ENCODE results near the gene TP53AIP1.

The TP53AIP1 gene

DNA sequence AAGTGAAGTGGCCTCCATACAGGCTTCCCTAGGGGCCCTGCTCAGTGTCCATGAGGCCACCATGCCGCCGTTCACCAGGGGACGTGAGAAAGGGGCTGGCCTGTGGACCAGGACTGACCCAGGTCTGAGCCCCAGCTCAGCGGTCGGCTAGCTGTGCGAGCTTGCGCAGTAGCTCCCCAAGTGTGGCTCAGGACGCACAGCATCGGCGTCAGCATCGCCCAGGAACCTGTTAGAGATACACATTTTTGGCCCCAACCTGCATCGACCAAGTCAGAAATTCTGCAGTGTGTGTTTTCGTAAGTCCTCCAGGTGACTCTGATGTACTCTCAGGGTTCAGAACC is 429 bp downstream of the TP53AIP1 start:
- no peak for DNase-seq

DNA sequence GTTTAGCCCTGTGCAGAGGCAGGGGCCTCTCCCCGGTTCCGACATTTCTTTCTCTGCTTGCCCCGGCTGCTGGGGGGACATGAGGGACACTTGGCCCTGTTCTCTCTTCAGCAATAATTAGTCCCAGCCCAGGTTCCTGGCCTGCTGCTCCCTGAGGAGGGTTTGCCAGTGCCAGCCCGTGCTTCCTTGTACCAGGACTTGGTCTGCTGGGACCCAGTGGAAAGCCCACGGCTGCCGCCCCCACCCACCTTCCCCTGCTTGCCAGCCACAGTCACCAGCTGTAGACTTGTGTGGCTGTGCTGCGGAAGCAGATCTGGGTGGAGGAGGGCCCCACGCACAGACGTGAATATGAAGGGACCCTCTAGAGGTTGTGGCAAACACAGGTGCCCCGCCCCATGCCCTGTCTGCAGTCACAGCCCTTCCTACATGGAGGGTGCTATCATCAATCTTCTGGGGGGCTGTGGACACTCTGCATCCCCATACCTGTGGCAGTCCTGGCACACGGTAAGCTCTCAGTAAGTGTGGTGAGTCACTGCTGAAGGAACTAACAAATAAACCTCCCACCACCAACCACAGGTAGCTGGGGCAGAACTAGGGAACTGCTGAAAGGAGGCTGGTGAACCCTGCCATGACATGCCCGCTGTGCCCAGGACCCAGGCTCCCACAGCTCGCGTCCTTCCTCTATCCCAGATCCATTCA is 949 bp downstream of the TP53AIP1 start:
- DNase-seq, result no peak

DNA sequence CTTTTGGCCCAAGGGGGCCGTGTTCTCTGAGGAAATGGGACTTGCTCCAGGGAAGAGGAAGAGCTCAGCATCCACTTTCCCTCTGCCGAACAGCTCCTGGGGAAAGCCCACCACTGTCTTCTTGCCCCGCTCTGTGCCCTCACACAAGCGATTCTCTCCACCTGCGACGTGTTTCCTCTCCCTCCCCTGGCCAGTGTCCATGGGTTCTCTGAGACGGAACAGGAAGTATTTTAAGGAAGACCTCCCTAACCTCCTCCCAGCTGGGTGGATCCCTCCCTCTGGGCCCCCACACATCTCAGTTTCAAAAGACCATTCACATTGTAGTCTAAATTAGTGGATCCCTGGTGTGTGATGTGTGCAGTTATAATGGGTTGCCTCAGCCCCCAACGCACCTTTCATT is 1.6 kb downstream of the TP53AIP1 start:
- no peak for DNase-seq

DNA sequence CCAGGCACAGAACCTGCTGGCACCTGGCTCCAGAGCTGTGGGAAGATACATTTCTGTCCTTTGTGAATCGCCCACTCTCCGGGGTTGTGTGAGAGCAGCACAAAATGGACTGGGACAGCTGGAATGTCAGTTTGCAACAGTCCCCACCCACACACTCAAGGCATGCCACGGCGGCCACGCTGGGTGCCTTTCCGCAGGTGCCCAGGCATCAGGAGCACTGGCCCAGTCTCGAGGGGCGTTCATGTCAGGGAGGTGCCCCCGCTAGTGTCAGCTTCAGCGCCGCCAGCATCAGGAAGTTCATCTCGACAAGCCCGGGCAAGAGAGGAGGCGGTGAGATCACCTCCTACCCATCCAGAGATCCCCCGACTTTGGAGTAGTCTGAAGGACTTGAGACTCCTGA is 2.1 kb downstream of the TP53AIP1 start:
- DNase-seq, result no peak

DNA sequence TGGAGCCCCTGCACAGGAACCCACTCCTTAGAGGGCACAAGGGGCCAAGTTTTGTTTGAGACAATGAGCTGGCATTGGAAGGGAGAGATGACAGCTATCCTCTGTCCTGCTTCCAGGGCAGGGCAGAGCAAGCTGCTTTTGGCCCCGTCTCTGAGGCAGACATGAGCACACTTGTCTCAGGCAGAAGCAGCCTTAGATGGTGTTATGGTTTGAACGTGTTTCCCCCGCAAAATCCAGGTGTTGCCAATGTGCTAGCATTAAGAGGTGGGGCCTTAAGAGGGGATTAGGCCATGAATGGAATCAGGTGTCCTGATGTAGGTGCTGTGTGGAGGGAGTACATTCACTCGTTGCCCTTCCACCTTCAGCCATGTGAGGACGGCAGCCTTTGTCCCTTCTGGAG is 2.5 kb downstream of the TP53AIP1 start:
- no peak for DNase-seq

DNA sequence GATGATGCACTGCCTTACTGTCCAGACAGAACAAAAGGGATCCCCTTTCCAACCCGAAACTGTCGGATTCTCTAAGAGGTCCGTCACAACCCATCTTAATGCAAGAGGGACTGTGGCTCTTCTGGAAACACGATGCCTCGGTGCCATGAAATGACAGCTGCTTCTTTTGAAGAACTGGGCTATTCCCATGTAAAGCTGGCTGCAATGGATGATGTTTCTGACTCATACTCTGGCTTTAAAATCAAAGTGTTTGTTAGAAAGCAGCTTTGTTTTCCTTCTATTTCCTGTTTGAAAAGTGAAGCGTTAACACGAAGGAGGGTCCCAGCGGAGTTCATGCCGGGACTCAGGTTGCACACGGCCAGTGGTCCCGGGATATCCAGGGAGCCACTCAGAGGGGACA is 3.1 kb downstream of the TP53AIP1 start:
- DNase-seq, result no peak

DNA sequence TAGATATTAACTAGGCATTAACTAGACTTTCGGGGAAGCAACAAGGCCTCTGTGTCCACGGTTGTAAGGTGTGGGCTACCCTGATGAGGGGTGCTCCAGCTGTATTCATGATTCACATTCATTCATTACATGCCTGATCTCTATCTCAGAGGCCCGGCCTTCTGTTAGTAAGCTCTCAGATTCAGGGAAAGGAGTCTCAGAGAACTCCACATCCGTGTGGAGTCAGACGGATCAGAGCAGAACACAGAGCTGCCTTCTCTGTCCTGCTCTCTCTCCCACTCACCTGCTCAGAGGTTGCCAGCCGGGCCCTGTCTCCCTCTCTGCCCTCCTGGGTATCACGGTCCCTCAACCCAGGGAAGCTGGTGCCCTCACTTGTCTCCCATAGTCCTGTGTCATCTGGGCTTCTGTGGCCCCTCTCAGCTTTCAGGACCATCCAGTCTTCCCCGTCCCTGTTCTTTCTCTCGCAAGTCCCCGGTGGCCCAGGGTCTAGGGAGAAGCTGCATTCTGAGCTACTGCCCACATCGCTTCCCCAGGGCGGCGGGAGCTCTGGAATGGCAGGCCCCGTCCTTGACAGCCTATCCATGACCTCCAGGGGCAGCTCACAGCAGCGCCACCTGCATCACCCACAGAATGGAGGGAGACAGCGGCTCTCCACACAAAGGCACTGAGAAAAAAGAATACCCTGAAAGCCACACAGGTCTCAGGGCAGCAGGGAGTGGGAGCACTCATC is 4.3 kb downstream of the TP53AIP1 start:
- no peak for DNase-seq

DNA sequence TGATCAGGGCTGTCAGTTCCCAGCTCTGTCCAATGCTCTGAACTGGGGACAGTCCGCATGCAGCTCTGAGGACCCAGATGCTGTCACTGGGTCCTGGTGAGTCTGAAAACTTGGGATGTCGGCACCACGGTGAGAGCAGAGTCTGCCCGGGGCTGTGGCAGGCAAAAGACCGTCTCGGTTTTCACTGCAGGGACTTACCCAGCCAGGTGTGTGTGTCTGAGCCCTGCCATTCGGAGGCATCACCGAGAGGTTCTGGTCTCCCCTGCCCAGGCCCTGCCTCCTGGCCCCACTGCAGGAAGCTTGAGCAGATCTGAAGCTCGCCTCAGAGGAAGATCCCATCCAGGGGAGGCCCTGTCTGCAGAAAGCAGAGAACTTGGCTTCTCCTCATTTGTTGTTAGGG is 5.2 kb downstream of the TP53AIP1 start:
- no peak for DNase-seq

DNA sequence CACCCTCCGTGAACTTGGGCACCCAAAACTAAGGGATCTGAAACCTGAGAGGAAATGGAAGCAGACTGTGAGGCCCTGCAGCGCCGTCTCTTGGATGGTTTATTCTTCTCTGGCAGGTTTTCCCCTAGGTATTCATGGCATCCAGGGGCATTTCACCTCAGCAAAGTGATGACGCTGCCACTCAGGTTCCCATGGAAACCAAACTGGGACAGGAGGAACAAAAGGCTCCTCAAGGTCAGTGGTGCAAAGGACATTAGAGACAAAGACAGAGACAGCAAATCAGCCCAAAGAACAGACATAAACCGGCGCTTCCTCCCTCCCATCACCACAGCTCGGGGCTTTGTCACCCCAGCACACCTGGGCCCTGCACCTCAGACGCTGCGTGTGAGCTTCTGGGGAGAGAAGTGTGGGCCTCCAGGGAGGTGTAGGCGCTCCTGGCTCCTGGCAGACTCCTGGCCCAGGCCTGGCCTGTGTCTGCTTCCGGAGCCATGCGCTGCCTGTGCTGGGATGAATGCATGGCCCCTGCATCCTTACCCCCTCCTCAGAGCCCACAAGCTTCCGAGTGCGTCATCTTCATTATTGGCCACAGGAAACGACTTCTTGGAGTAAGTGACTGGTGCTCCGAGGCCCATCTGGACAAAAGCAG is 5.9 kb downstream of the TP53AIP1 start:
- no peak for DNase-seq

DNA sequence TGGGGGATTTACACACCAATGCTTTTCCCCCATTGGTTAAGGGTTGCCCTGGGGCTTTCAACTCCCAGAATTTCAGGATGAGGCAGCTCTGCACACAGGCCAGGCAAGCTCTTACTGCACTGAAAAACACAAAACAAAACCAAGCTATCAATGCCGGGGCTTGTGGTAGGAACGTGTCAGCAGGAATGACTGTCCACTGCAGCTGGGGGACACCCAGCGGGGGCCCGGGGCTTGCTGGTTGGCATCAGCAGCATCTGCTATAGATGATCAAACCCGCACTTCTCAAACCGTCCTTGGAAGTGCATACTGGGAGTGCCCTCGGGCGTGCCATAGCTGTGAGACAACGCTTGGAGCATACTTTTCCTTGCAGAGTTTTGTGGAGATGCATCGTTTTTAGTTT is 7.7 kb downstream of the TP53AIP1 start:
- no peak for DNase-seq

DNA sequence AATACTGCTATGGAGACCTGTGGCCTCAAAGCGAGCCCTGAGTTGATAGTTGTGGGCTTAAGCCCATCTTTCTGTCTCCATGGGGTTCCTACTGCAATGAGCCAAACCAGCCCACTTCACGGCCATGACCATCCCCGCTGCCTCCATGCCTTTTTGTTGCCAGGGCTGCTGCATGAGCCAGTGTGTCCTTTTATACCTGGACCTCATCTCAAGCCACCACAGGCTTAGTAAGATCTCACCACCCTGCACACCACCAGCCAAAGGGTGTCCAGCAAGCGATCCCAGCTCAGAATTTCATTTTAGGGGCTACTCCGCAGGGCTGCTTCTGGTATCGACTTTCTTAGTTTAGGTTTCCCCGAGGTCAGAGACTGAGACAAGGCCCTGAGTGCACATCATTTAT is 8.3 kb downstream of the TP53AIP1 start:
- DNase-seq, result no peak

DNA sequence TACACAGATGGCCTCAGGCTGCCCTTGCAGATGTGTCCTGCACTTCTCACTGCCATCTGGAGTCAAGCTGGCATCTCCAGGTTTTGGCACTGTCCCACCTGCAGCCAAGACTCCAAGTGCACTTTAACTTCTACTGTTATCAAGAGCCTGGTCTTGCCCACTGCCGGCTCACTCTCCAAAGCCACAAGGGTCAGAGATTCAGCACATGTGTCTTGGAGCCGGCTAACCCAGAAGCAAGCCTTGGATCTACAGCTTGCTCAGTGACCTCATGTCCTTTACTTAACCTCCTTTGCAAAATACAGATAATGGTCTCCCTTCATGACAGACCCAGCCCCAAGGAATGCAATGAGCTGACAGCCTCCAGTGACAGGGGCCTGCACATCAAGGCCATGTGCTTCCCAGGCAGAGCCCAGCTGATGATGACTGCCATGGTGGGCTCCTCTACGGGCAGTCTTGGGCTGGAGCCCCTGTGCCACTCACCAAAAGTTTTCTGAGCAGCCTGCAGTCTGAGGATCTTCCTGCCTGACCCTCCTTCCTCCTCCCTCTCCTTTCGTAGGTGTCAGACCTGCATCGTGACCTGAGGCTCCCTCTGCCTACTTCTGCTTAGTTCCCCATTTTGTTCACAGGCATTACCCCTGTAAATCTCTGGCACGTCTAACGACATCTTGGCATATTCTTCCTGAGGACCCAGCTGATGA is 9.0 kb downstream of the TP53AIP1 start:
- DNase-seq, result no peak

DNA sequence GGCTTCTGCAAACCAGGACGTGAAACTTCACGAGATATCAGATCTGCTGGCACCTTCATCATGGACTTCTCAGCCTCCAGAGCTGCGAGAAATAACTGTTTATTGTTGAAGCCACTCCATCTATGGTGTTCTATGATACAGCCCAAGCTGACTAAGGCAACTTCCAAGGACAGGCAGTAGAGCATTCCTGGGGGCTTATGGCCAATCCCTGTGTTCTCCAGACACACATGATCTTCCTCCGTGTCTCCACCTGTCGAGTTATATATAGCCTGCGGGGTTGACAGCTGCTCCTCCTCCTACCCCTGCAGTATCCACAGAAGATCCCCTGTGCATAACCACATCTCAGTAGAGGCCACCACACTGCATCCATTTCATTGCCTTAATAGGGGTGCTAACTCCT is 11.0 kb downstream of the TP53AIP1 start:
- DNase-seq, result no peak

DNA sequence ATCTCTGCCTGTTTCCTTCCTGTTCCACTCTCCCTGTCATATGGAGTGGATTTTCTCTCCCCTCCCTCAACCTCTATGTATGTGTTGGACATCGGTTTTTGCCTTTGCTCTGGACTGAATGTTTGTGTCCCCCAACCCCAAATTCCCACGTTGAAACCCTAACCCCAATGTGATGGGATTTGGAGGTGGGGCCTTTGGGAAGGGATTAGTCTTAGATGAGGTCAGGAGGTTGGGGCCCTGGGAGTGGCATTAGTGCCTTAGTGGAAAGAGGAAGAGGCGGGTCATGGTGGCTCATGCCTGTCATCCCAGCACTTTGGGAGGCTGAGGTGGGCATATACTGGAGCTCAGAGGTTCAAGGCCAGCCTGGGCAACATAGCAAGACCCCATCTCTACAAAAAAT is 11.6 kb downstream of the TP53AIP1 start:
- no peak for DNase-seq

DNA sequence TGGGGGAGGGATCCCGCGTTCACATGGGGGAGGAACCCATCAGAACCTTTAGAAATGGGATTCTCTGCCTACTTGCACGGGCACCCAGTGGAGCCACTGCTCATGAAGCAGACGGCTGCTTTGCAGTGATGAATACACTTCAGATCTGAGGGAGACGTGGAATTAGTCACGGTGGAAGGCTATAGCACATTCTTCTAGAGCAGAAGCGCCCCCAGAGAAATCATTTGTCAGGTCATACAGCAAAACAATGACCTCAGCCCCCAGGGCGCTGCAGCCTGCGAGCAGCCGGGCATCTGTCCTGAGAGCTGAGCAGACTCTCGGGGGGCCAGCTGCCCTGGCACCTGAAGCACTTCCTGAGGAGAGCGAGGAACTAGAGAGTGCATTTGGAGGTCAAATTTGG is 12.7 kb downstream of the TP53AIP1 start:
- DNase-seq, result no peak

DNA sequence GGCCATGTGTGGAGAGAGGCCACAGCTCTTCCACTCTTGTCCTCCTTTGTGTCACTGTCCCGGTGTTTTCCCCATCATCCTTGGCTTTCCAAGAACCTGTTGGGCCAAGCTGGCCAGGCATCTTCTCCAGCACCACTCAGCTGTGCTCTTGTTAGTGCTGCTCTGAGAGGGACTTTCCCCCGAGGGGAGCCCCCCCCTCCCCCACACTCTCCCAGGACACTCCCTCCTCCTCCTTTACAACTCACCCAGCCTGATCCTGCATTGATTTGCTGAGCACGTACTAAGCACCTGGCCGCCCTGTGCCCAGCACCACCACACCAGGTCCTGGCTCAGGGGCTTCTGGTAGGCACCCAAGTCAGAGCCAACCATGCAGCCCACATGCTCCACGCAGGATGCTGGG is 13.2 kb downstream of the TP53AIP1 start:
- no peak for DNase-seq

DNA sequence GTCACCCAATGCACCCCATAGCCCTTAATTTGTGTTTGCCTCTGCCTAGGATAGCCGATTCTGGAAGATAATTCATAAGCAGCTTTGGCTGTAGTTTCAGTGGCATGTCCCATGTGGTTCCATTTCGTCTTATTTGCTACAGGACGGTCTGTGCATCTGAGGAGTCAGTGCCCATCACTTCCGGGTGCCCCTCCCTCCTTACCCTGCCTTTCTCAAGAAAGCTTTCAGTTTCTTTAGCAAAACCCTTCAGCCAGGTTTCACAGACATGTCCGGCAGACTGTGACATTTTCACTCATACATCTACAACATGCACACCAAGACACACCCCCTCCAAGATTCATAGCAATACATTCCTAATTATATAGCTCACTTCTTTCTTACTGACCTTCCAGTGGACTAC is 14.3 kb downstream of the TP53AIP1 start:
- no peak for DNase-seq

DNA sequence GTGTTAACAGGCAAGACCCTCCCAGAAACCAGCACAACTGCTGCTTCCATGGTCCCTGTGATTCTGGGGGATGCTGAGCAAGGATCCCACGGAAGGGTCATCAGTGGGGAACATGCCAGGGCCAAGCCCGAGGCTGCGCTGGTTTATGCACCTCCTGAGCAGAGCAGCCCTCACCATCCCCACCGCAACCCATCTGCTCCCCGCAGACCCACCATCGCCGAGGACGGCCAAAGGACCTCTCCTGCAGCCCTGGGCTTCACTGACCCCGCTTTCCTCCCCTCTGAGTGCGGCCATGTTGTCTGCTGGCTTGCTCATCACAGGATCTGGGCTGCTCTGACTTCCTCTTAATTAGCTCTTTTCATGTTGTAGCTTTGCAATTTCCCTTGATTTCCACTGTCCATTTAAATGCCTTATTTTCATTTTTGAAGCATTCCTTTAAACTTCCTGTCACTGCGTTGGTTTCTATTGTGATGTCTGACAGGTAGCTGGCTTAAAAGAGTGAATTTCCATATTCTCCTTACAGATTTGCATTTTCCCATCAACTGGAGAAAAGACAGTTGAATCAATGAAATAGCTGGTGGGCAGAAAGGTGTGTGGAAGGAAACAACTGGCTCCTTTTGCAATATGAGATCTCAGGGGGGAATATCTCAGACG is 14.9 kb downstream of the TP53AIP1 start:
- no peak for DNase-seq

DNA sequence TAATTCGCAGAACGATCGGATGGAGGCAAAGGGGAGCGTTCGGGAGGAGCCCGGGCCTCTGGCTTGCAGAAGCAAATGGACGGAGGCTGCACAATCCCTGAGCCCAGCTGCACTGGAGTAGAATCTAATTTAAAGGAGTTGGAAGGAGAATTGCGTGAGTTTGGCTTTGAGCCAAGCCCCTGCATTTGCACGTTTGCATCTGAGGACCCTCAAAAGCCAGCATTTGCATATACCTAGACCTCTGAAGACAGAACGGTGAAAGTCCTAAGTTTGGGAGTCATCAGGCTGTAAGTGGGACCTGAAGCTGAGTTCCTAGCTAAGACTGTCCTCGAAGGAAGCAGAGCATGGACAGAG is 15.6 kb downstream of the TP53AIP1 start:
- no peak for DNase-seq

DNA sequence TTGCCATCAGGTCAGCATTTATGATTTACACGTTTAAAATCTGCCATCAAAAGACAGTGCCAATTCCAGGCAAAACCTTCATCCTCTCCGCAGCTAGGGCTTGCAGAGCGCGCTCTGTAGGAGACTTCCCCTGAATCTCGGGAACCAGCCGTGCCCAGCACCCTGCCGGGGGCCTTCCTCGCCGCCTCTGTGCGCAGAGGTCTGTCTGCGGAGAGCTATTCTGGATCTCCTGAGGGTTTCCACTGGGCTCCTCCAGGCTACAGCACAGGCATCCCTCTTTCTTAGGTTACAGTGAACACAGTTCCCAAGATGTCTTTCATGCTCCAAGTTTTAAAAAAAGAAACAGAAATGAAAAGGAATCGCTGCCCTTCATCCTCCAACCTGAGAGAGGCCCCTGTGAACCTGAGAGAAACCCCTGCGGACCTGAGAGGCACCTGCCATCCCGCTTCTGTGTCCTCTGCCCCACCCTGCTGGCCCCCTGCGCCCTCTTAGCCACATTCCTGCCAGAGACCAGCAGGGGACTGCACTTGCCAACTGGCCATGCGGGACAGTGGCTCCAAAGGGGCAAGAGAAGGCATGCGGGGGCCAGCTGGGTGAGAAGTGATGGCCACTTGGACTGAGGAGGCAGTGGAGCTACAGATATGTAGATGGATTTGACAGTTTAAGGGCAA is 16.1 kb downstream of the TP53AIP1 start:
- no peak for DNase-seq

DNA sequence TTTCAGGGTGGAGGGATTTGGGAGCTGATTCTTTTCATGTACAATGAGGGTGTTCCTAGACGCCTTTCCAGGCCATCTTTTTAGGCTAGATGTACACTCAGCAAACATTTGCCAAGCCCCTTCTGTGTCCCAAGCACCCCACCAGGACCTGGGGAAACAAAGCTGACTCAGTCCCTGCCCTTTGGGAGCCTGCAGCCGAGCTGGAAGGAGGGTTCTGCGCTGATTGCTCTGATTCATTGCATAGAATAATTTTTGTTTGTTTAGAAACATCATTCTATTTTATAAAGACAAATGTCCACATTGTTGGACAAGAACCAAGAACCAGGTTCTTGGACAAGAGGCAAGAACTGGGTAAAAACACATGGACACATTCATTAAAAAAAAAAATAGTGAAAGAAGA is 16.7 kb downstream of the TP53AIP1 start:
- DNase-seq, result no peak

DNA sequence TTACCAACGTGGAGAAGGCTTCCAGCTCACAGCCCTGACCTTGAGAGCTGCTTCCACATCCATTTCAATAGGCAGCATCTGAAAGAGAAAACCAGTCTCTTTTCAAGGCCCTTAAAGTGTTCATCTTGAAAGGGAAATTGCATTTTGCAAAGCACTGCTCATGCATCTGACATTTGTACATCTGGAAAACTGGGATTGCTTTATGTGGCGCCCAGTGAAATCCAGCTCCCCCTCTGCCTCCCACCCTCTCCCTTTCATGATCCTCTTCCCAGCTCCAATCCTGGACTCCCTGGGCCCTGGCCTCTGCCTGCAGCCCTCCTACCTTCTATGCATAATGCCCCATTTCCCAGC is 17.4 kb downstream of the TP53AIP1 start:
- no peak for DNase-seq
